A673 (cell line): ENCODE measurements around the gene ROBO3. TPM values are rescaled to one million over a fixed set of nuclear protein-coding genes. Genes with fewer than 3 reads are reported as not detected.

Source experiments
- BruUV-seq: library from RNA; stranded (reverse); fragments of 400-500 nt; replicated peaks from 2 replicates; lab custom pipeline; 2021; lab: Mats Ljungman, UMichigan
- CTCF ChIA-PET: fragments of 300-600 bp; sonication (Branson Sonifier 250); formaldehyde crosslinking; loops from one replicate; lab custom pipeline; 2022; ENCODE audit warnings: antibody characterized with exemption; lab: Charles Lee
- POLR2A ChIA-PET: fragments of 300-600 bp; sonication (Branson Sonifier 250); formaldehyde crosslinking; loops from one replicate; lab custom pipeline; 2022; ENCODE audit warnings: antibody characterized with exemption; ENCODE audit not compliant: low non-redundant PET; lab: Charles Lee
- DNase-seq: peaks from one replicate; pipeline ENCODE4 v3.0.0-alpha.2; 2015; ENCODE audit warnings: low spot score
- H3K27ac ChIP-seq: fragments of 200-600 bp; sonication (generic); 2 replicates; pipeline ENCODE4 v1.5.1; 2016; ENCODE audit warnings: mixed run types, low read depth, mild to moderate bottlenecking, mixed read lengths, antibody characterized with exemption, low read length; ENCODE audit not compliant: poor library complexity, severe bottlenecking
- H3K27me3 ChIP-seq: fragments of 200-600 bp; sonication (generic); replicated peaks from 2 replicates; pipeline ENCODE4 v1.6.1; 2017; ENCODE audit warnings: mixed run types, low read depth, mild to moderate bottlenecking, mixed read lengths, antibody characterized with exemption, low read length; ENCODE audit not compliant: insufficient read depth, poor library complexity
- H3K36me3 ChIP-seq: fragments of 200-600 bp; sonication (generic); 2 replicates; pipeline ENCODE4 v1.6.1; 2016; ENCODE audit warnings: mixed run types, mild to moderate bottlenecking, mixed read lengths, antibody characterized with exemption, low read length; ENCODE audit not compliant: insufficient read depth, poor library complexity, severe bottlenecking
- H3K4me1 ChIP-seq: fragments of 200-600 bp; sonication (generic); 2 replicates; pipeline ENCODE4 v1.6.1; 2017; ENCODE audit warnings: mixed run types, mild to moderate bottlenecking, mixed read lengths, antibody characterized with exemption, low read length; ENCODE audit not compliant: insufficient read depth, poor library complexity, severe bottlenecking
- H3K4me3 ChIP-seq: fragments of 200-600 bp; sonication (generic); 2 replicates; pipeline ENCODE4 v1.5.1; 2016; ENCODE audit warnings: low read depth, mixed run types, mild to moderate bottlenecking, mixed read lengths, low read length; ENCODE audit not compliant: poor library complexity, severe bottlenecking
- H3K9me3 ChIP-seq: fragments of 200-600 bp; sonication (generic); 2 replicates; pipeline ENCODE4 v1.6.1; 2016; ENCODE audit warnings: mixed run types, low read depth, mild to moderate bottlenecking, mixed read lengths, antibody characterized with exemption, low read length; ENCODE audit not compliant: poor library complexity, severe bottlenecking
- CTCF ChIP-seq: fragments of 300-800, 200-600 bp; sonication (generic); conservative IDR thresholded peaks from 2 replicates; pipeline ENCODE4 v1.5.1; 2017; ENCODE audit warnings: low read depth, mild to moderate bottlenecking, antibody characterized with exemption, low read length, moderate library complexity, mixed read lengths
- EZH2 ChIP-seq: fragments of 200-600 bp; sonication (generic); IDR thresholded peaks from 2 replicates; pipeline ENCODE4 v1.6.1; 2017; ENCODE audit warnings: borderline replicate concordance, low read depth, mild to moderate bottlenecking, mixed read lengths, antibody characterized with exemption, low read length; ENCODE audit not compliant: poor library complexity, severe bottlenecking
- intact Hi-C: fragments of 100-400 bp; cut with micrococcal nuclease; formaldehyde crosslinking; loops from one replicate; pipeline ENCODE4 v1.10.0; 2022; ENCODE audit not compliant: unreplicated experiment
- total RNA-seq: library from RNA; stranded (reverse); gene quantifications from 2 replicates; pipeline ENCODE4 v1.2.3, GENCODE V29; 2021

ROBO3 gene
- total RNA-seq, 1 experiment from 2014 or later: 2.3 TPM

- H3K27ac ChIP-seq: no peak overlapping the region
- POLR2A ChIA-PET: no interaction called here
- no peaks in the 10 kb centered on the region for H3K4me1 ChIP-seq
- no peak overlapping the region for H3K4me3 ChIP-seq
- CTCF ChIA-PET: no interaction called here
- no peak for TF ChIP-seq CTCF
- TF ChIP-seq EZH2: no peak
- no peaks in the 10 kb centered on the region for H3K27me3 ChIP-seq
- no TSS peak for BruUV-seq
- DNase-seq: no peak
- intact Hi-C loops: no loop called here
- H3K36me3 ChIP-seq: no peaks in the 10 kb centered on the region
- H3K9me3 ChIP-seq: no peaks in the 10 kb centered on the region
Observed at GRCh38 chr11:124829986-124830385, 35.2 kb upstream of the ROBO3 start.

- POLR2A ChIA-PET: no interaction called here
- TF ChIP-seq EZH2: no peak
- no peak for TF ChIP-seq CTCF
- no peak for DNase-seq
- Histone ChIP-seq H3K27ac (no peak overlapping the region), H3K4me3 (no peak overlapping the region), H3K4me1 (no peaks in the 10 kb centered on the region), H3K9me3 (no peaks in the 10 kb centered on the region), H3K36me3 (no peaks in the 10 kb centered on the region), H3K27me3 (no peaks in the 10 kb centered on the region)
- no TSS peak for BruUV-seq
- intact Hi-C loops: no loop called here
- CTCF ChIA-PET: no interaction called here
Observed at GRCh38 chr11:124830749-124831148, 34.5 kb upstream of the ROBO3 start.

GRCh38 chr11:124831897-124832296 is 33.3 kb upstream of the ROBO3 start:
- ChIA-PET POLR2A (no interaction called here), CTCF (no interaction called here)
- no peaks in the 10 kb centered on the region for H3K4me1 ChIP-seq
- H3K36me3 ChIP-seq: no peaks in the 10 kb centered on the region
- BruUV-seq: no TSS peak
- TF ChIP-seq EZH2 (no peak), CTCF (no peak)
- H3K9me3 ChIP-seq: no peaks in the 10 kb centered on the region
- no peak overlapping the region for H3K4me3 ChIP-seq
- intact Hi-C loops: no loop called here
- H3K27me3 ChIP-seq: no peaks in the 10 kb centered on the region
- H3K27ac ChIP-seq: no peak overlapping the region
- DNase-seq: no peak
